ENCODE measurements around the gene ABHD16A. TPM values are rescaled to one million over a fixed set of nuclear protein-coding genes. Genes with fewer than 3 reads are reported as not detected.

Gene ABHD16A
- total and polyA plus RNA-seq, 2 of the 13 experiments (the other 11 are each of a cell fraction or from before 2014, with no cell fraction given), result 43.5 to 45.4 TPM

DNA sequence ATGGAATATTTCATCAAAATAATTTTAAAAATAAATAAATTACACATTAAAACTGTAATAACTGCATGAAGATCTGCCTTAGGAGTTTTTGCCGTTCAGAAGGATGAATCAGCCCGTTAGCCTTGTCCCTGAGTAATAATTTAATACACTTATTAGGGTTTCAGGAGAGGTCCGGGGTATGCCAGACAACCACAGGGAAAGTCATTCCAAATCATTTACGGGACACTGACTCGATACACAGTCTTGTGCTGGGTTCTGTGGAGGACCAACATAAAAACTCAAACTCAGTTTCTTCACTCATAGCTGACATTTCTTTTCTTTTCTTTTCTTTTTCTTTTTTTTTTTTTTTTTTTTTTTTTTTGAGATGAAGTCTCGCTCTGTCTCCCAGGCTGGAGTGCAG, 2.8 kb upstream of the ABHD16A start:
- H2AFZ ChIP-seq (ENCODE audit: low read length), result no peak overlapping the region
- no peaks in the 10 kb centered on the region for H3K9me3 ChIP-seq (ENCODE audit: low read length)
- in situ Hi-C loops (cut with HindIII; ENCODE audit: extremely low pct_ligation_motif_present, low pct_unique_long_range_greater_than_20kb), result no loop called here
- H3K4me2 ChIP-seq (ENCODE audit: low read depth, low read length), result no peak overlapping the region
- ChIA-PET POLR2A (interaction anchor here (0.7 to 1.1 kb wide), 2 partner anchors 31 to 957 kb away, joined by 3 to 5 read pairs; partner anchors contain the start of gene CLIC1), CTCF (ENCODE audit: low intra/inter-chr PET ratio, low total read pairs) (no interaction called here)
- H4K20me1 ChIP-seq (ENCODE audit: insufficient read depth, low read length), result no peaks in the 10 kb centered on the region
- H3K4me3 ChIP-seq (replicated peaks in 1 of 3; ENCODE audit: insufficient read depth in 1 of 3, low read depth in 2 of 3, low read length in 3 of 3), result no peak overlapping the region
- H3K27ac ChIP-seq (ENCODE audit: extremely low read length, insufficient read depth, low read length), result no peak overlapping the region
- intact Hi-C loops (cut with micrococcal nuclease; ENCODE audit: unreplicated experiment), result no loop called here
- peaks cover 31% of the 10 kb centered on the region for H3K4me1 ChIP-seq (ENCODE audit: insufficient read depth, low read length)
- no peak for ATAC-seq
- TF ChIP-seq NR1H2 (CRISPR knock-in tag; IDR thresholded peaks at IDR 0.05; ENCODE audit: borderline replicate concordance, low read depth) (no peak), ZNF619 (CRISPR knock-in tag; IDR thresholded peaks at IDR 0.05) (no peak), DNMT1 (CRISPR knock-in tag; IDR thresholded peaks at IDR 0.05) (no peak), ZFYVE20 (CRISPR knock-in tag; IDR thresholded peaks at IDR 0.05; ENCODE audit: borderline replicate concordance, low read depth) (no peak), ZNF609 (CRISPR knock-in tag; IDR thresholded peaks at IDR 0.05; ENCODE audit: borderline replicate concordance) (no peak), ZNF20 (CRISPR knock-in tag; IDR thresholded peaks at IDR 0.05) (no peak), SMAD1 (CRISPR knock-in tag; IDR thresholded peaks at IDR 0.05; ENCODE audit: borderline replicate concordance, low read depth) (no peak), ZNF816 (CRISPR knock-in tag; IDR thresholded peaks at IDR 0.05; ENCODE audit: borderline replicate concordance) (no peak), ZNF562 (CRISPR knock-in tag; IDR thresholded peaks at IDR 0.05; ENCODE audit: borderline replicate concordance) (no peak), ZSCAN22 (CRISPR knock-in tag; IDR thresholded peaks at IDR 0.05) (no peak), NFKBIZ (CRISPR knock-in tag; IDR thresholded peaks at IDR 0.05) (no peak), ESRRA (CRISPR knock-in tag; IDR thresholded peaks at IDR 0.05; ENCODE audit: low read depth) (no peak), HDAC1 (CRISPR knock-in tag; IDR thresholded peaks at IDR 0.05) (no peak)
- H3K79me2 ChIP-seq (ENCODE audit: insufficient read depth, low read length), result peaks cover 21% of the 10 kb centered on the region
- 51% methylated on average over 6 of the region's 6 CpGs for WGBS (ENCODE audit: low lambda C conversion rate)
- H3K27me3 ChIP-seq (ENCODE audit: control insufficient read depth in 1 of 2, insufficient read depth in 2 of 2, low read length in 2 of 2), result peaks cover 3 to 18% of the 10 kb centered on the region in 2 experiments; a peak in 3 of 5 replicates
- no peak overlapping the region for H3K9ac ChIP-seq (ENCODE audit: insufficient read depth, low read depth, low read length)
- no peaks in the 10 kb centered on the region; a peak in 1 of 5 replicates for H3K36me3 ChIP-seq (replicated peaks in 1 of 2; ENCODE audit: control insufficient read depth in 1 of 2, insufficient read depth in 2 of 2, low read length in 2 of 2)
- no peak for DNase-seq (ENCODE audit: low spot score)
- BruUV-seq (replicated peaks), result no TSS peak
- FAIRE-seq, result no peak
